ENCODE results near the gene PCDHB11.

GRCh38 chr5:141149812-141150211 is 49.6 kb upstream of the PCDHB11 start, which contains the start of gene PCDHB6:
- TF ChIP-seq EZH2 (IDR thresholded peaks at IDR 0.05; ENCODE audit: borderline replicate concordance, low read length) (no peak), CTCF (IDR thresholded peaks at IDR 0.05; ENCODE audit: low read length) (no peak)
